H1 (cell line): ENCODE results near the gene MTCH1. TPM values are rescaled to one million over a fixed set of nuclear protein-coding genes. Genes with fewer than 3 reads are reported as not detected.

Experiments
- CTCF ChIA-PET: fragments of 300-600 bp; sonication (Branson Sonifier 250); formaldehyde crosslinking; loops from one replicate; lab custom pipeline; 2021; ENCODE audit not compliant: partially characterized antibody; lab: Charles Lee
- POLR2A ChIA-PET: fragments of 300-600 bp; sonication (Branson Sonifier 250); formaldehyde crosslinking; loops from one replicate; lab custom pipeline; 2021; ENCODE audit warnings: inconsistent platforms; ENCODE audit not compliant: partially characterized antibody; lab: Charles Lee
- DNase-seq, 2 experiments: peaks; one replicate each; pipeline versions ENCODE4 v3.0.0 to v3.0.0-alpha.2; 2010 to 2022; ENCODE audit warnings: low spot score in 2 of 2, low read depth in 1 of 2, mixed read lengths in 1 of 2
- FAIRE-seq: peaks from 2 replicates; lab custom pipeline; 2011; peaks lifted over from hg19 to GRCh38; lab: Jason Lieb, UNC
- H2AFZ ChIP-seq: 2 replicates; pipeline ENCODE4 v1.8.1; 2012; ENCODE audit warnings: low read length, inconsistent platforms
- H2AK5ac ChIP-seq: 2 replicates; pipeline ENCODE4 v1.6.1; 2013; ENCODE audit warnings: low read depth, low read length
- H2BK120ac ChIP-seq: replicated peaks from 2 replicates; pipeline ENCODE3; 2013; ENCODE audit warnings: low read depth, low read length, inconsistent platforms
- H2BK12ac ChIP-seq: 2 replicates; pipeline ENCODE4 v1.6.1; 2013; ENCODE audit warnings: low read depth, low read length
- H2BK15ac ChIP-seq: 2 replicates; pipeline ENCODE4 v1.6.1; 2013; ENCODE audit warnings: low read length
- H2BK20ac ChIP-seq: 2 replicates; pipeline ENCODE4 v1.6.1; 2013; ENCODE audit warnings: low read length
- H2BK5ac ChIP-seq: 2 replicates; pipeline ENCODE4 v1.6.1; 2013; ENCODE audit warnings: low read depth, low read length
- H3K14ac ChIP-seq: 2 replicates; pipeline ENCODE4 v1.6.1; 2013; ENCODE audit warnings: inconsistent platforms; ENCODE audit not compliant: insufficient read length
- H3K18ac ChIP-seq: 2 replicates; pipeline ENCODE4 v1.6.1; 2013; ENCODE audit warnings: low read length; ENCODE audit errors: extremely low read depth
- H3K23ac ChIP-seq: 2 replicates; pipeline ENCODE4 v1.6.1; 2013; ENCODE audit warnings: inconsistent platforms; ENCODE audit not compliant: insufficient read length
- H3K23me2 ChIP-seq: 2 replicates; pipeline ENCODE4 v1.6.1; 2013; ENCODE audit warnings: low read depth, low read length
- H3K27ac ChIP-seq: 2 replicates; pipeline ENCODE4 v1.6.1; 2011; ENCODE audit warnings: low read depth, low read length, inconsistent platforms
- H3K27me3 ChIP-seq, 4 experiments: replicated peaks in 1 of 4; 1 replicate in 1 of 4; 2 replicates in 3 of 4; pipeline versions ENCODE4 v1.6.1 to v1.8.1; 2011 to 2013; ENCODE audit warnings: low read length in 3 of 4, mild to moderate bottlenecking in 3 of 4, inconsistent platforms in 2 of 4, mixed read lengths in 2 of 4, moderate library complexity in 1 of 4; ENCODE audit not compliant: control insufficient read depth in 3 of 4, insufficient read depth in 3 of 4; ENCODE audit errors: extremely low read depth in 1 of 4
- H3K36me3 ChIP-seq, 4 experiments: 2 replicates each; pipeline versions ENCODE4 v1.6.1 to v1.8.1; 2011 to 2013; ENCODE audit warnings: mild to moderate bottlenecking in 4 of 4, low read length in 3 of 4, moderate library complexity in 2 of 4, control low read depth in 1 of 4, inconsistent platforms in 1 of 4; ENCODE audit not compliant: insufficient read depth in 4 of 4, control insufficient read depth in 2 of 4
- H3K4ac ChIP-seq: replicated peaks from 2 replicates; pipeline ENCODE3; 2013; ENCODE audit warnings: low read length, low read depth, mixed read lengths, inconsistent platforms; ENCODE audit not compliant: insufficient read length
- H3K4me1 ChIP-seq, 4 experiments: replicated peaks in 1 of 4; 1 replicate in 1 of 4; 2 replicates in 3 of 4; pipeline versions ENCODE4 v1.6.1 to v1.8.1; 2011 to 2013; ENCODE audit warnings: low read length in 3 of 4, inconsistent platforms in 2 of 4, mixed read lengths in 1 of 4; ENCODE audit not compliant: insufficient read depth in 4 of 4, control insufficient read depth in 3 of 4
- H3K4me2 ChIP-seq, 2 experiments: 2 replicates each; pipeline versions ENCODE4 v1.6.1 to v1.8.1; 2011 to 2013; ENCODE audit warnings: low read depth in 2 of 2, low read length in 2 of 2, control low read depth in 1 of 2, inconsistent platforms in 1 of 2, mild to moderate bottlenecking in 1 of 2; ENCODE audit not compliant: insufficient read depth in 1 of 2
- H3K4me3 ChIP-seq, 4 experiments: fragments of 200-600, 300-600 bp in 1 of 4; sonication (generic), shearing (Covaris generic), sonication (Bioruptor Twin) in 1 of 4; 2 replicates each; pipeline versions ENCODE4 v1.5.1 to v1.8.1; 2011 to 2016; ENCODE audit warnings: low read length in 4 of 4, low read depth in 3 of 4, control low read depth in 2 of 4, inconsistent platforms in 2 of 4, mild to moderate bottlenecking in 2 of 4, mixed read lengths in 1 of 4, moderate library complexity in 1 of 4; ENCODE audit not compliant: insufficient read depth in 2 of 4; ENCODE audit errors: extremely low read depth in 1 of 4
- H3K56ac ChIP-seq: replicated peaks from 2 replicates; pipeline ENCODE3; 2013; ENCODE audit warnings: low read depth, mild to moderate bottlenecking, mixed read lengths, low read length, inconsistent platforms; ENCODE audit not compliant: insufficient read length
- H3K79me1 ChIP-seq: 2 replicates; pipeline ENCODE4 v1.6.1; 2013; ENCODE audit warnings: low read depth, low read length, control low read depth
- H3K79me2 ChIP-seq, 2 experiments: 2 replicates each; pipeline versions ENCODE4 v1.6.1 to v1.8.1; 2012 to 2013; ENCODE audit warnings: low read length in 2 of 2, mild to moderate bottlenecking in 2 of 2, inconsistent platforms in 1 of 2; ENCODE audit not compliant: insufficient read depth in 2 of 2, control insufficient read depth in 1 of 2
- H3K9ac ChIP-seq, 4 experiments: replicated peaks in 1 of 4; 1 replicate in 1 of 4; 2 replicates in 3 of 4; pipeline versions ENCODE4 v1.6.1 to v1.8.1; 2011 to 2013; ENCODE audit warnings: low read depth in 3 of 4, low read length in 3 of 4, control low read depth in 2 of 4, mild to moderate bottlenecking in 2 of 4, moderate library complexity in 2 of 4, inconsistent platforms in 1 of 4; ENCODE audit errors: extremely low read depth in 1 of 4
- H3K9me3 ChIP-seq, 2 experiments: 2 replicates each; pipeline versions ENCODE4 v1.6.1 to v1.8.1; 2012 to 2013; ENCODE audit warnings: mild to moderate bottlenecking in 2 of 2, moderate library complexity in 2 of 2, control low read depth in 1 of 2, inconsistent platforms in 1 of 2, low read depth in 1 of 2, low read length in 1 of 2, mixed read lengths in 1 of 2; ENCODE audit not compliant: insufficient read depth in 2 of 2
- H4K20me1 ChIP-seq, 2 experiments: replicated peaks in 1 of 2; 2 replicates each; pipeline versions ENCODE3 to v1.8.1; 2011 to 2013; ENCODE audit warnings: inconsistent platforms in 2 of 2, low read length in 2 of 2, mild to moderate bottlenecking in 1 of 2; ENCODE audit not compliant: insufficient read depth in 2 of 2, control insufficient read depth in 1 of 2
- H4K5ac ChIP-seq: 2 replicates; pipeline ENCODE4 v1.6.1; 2013; ENCODE audit warnings: low read length, low read depth, mixed read lengths, inconsistent platforms; ENCODE audit not compliant: insufficient read length
- H4K8ac ChIP-seq: 2 replicates; pipeline ENCODE4 v1.8.0; 2013; ENCODE audit warnings: mild to moderate bottlenecking, moderate library complexity, low read length, inconsistent platforms; ENCODE audit not compliant: insufficient read depth; ENCODE audit errors: extremely low read depth
- H4K91ac ChIP-seq: replicated peaks from 2 replicates; pipeline ENCODE3; 2013; ENCODE audit warnings: low read length, mixed read lengths, inconsistent platforms; ENCODE audit not compliant: insufficient read length
- EGR1 ChIP-seq: IDR thresholded peaks from 2 replicates; pipeline ENCODE4 v1.6.1; 2011; ENCODE audit warnings: low read depth, low read length, borderline replicate concordance
- MAFK ChIP-seq: IDR thresholded peaks from 2 replicates; pipeline ENCODE4 v1.6.1; 2012; ENCODE audit warnings: low read depth, mild to moderate bottlenecking, improper control_type of control experiment, low read length
- SUZ12 ChIP-seq: fragments of 200-600 bp; sonication (generic); IDR thresholded peaks from 2 replicates; pipeline ENCODE4 v1.6.1; 2012; ENCODE audit warnings: mild to moderate bottlenecking, inconsistent platforms, low read length, moderate library complexity, mixed read lengths
- TCF12 ChIP-seq: IDR thresholded peaks from 2 replicates; pipeline ENCODE4 v1.6.1; 2011; ENCODE audit warnings: low read depth, mild to moderate bottlenecking, low read length
- WGBS, 2 experiments: shearing (Covaris generic) in 1 of 2; methylation state at CpG; one replicate each; pipeline versions ENCODE4 v1.1.6 to v1.1.7; 2013 to 2015; ENCODE audit warnings: low lambda C conversion rate in 2 of 2, mixed read lengths in 2 of 2, inconsistent platforms in 1 of 2, low coverage in 1 of 2, missing lambda C conversion rate in 1 of 2; ENCODE audit not compliant: insufficient replicate concordance in 2 of 2, insufficient coverage in 1 of 2, insufficient read length in 1 of 2; ENCODE audit errors: extremely low coverage in 1 of 2, missing lambda C conversion rate in 1 of 2; 5-methylcytosine and 5-hydroxymethylcytosine counted together
- polyA plus RNA-seq, 7 experiments: library from polyadenylated mRNA; depleted of rRNA in 3 of 7; stranded (reverse) in 5 of 7; unstranded in 2 of 7; fragments of >200 nt in 5 of 7; fragments of 200-250 nt in 2 of 7; gene quantifications; 1 replicate in 5 of 7; 2 replicates in 1 of 7; 4 replicates in 1 of 7; pipeline versions ENCODE4 v1.2.1 to v1.2.3, GENCODE V29; 2011 to 2013; ENCODE audit warnings: missing spikeins in 2 of 7, mixed read lengths in 2 of 7
- total RNA-seq: library from RNA; stranded (reverse); fragmentation: NEBNext Ultra II Directional; extraction: Animal tissue kit (Norgen Biotek cat#: 25700); gene quantifications from 2 replicates; pipeline ENCODE4 v1.2.1, GENCODE V29; 2021
- TF ChIP-seq, protein P1 (sequence below): IDR thresholded peaks from 2 replicates; pipeline ENCODE4 v1.6.1; 2011; ENCODE audit warnings: low read length, improper control_type of control experiment

MTCH1 gene
- total and polyA plus RNA-seq, 2 of the 8 experiments (the other 6 are each of a cell fraction or from before 2014, with no cell fraction given): 169 to 214 TPM

DNA sequence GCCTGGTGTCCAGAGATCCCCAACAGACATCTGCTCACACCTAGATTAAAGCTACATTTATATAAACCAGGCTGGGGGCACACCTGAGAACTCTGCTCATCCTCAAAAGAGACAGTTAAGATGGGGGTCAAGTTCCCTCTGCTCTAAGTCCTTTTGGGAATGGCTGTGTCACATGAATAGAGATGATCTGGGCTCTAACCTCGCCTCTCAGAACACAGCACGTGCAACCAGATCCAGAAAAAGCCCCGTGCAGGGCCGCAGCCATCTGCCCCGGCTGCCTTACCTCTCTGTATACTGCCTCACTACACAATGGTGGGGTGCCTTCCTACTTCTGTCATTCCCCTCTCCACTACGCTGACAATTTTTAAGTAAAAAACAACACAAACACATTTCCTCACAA lies 5.9 kb downstream of the MTCH1 start:
- Histone ChIP-seq H3K14ac (no peak overlapping the region), H3K9ac (no peak overlapping the region), H4K91ac (no peak overlapping the region), H3K36me3 (peaks cover 21 to 37% (median 29%) of the 10 kb centered on the region in 4 experiments), H2BK5ac (no peak overlapping the region), H3K27me3 (no peaks in the 10 kb centered on the region; a peak in 1 of 7 replicates), H3K56ac (no peak overlapping the region), H2BK120ac (no peak overlapping the region), H3K23me2 (peaks cover 8% of the 10 kb centered on the region; the same call in 1 of the 2 replicates), H4K8ac (no peak overlapping the region), H3K9me3 (no peaks in the 10 kb centered on the region), H3K18ac (no peak overlapping the region), H2AFZ (no peak overlapping the region), H3K4me1 (peaks cover 10 to 18% (median 12%) of the 10 kb centered on the region in 4 experiments), H4K20me1 (peaks cover 37 to 57% of the 10 kb centered on the region in 2 experiments), H3K4me2 (no peak overlapping the region), H3K79me1 (peaks cover 14% of the 10 kb centered on the region), H2BK12ac (no peak overlapping the region), H3K79me2 (peaks cover 25 to 72% of the 10 kb centered on the region in 2 experiments), H2BK15ac (no peak overlapping the region), H3K4ac (no peak overlapping the region), H4K5ac (no peak overlapping the region), H3K23ac (no peak overlapping the region), H3K4me3 (no peak overlapping the region), H2BK20ac (no peak overlapping the region), H2AK5ac (no peak overlapping the region; the same call in 1 of the 2 replicates), H3K27ac (no peak overlapping the region; the same call in 1 of the 2 replicates)
- ChIA-PET CTCF (interaction anchor here (1.0 to 14.9 kb wide), 14 partner anchors 8 to 149 kb away, joined by 3 to 237 read pairs (median 4); no protein-coding TSS in a partner anchor), POLR2A (interaction anchor here (1.0 kb wide), 1 partner anchor 106 kb away, joined by 4 read pairs; the partner anchor contains the start of gene PPIL1)
- FAIRE-seq (no peak), DNase-seq (no peak)
- WGBS, 2 experiments: 93% methylated on average over 6 of the region's 6 CpGs; no CpG with 5 or more reads in 1 of the 2 experiments
- TF ChIP-seq EGR1 (no peak), MAFK (no peak), TCF12 (no peak), SUZ12 (no peak)
- TF ChIP-seq, protein P1, sequence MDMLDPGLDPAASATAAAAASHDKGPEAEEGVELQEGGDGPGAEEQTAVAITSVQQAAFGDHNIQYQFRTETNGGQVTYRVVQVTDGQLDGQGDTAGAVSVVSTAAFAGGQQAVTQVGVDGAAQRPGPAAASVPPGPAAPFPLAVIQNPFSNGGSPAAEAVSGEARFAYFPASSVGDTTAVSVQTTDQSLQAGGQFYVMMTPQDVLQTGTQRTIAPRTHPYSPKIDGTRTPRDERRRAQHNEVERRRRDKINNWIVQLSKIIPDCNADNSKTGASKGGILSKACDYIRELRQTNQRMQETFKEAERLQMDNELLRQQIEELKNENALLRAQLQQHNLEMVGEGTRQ: no peak
